ENCODE results near the gene RPS27A.

The RPS27A gene

GRCh38 chr2:55231546-55232083, 873 bp upstream of the RPS27A start:
- Histone ChIP-seq H3K9me3 (ENCODE audit: severe bottlenecking) (no peaks in the 10 kb centered on the region), H3K4me1 (ENCODE audit: insufficient read depth, poor library complexity, severe bottlenecking) (peaks cover 12% of the 10 kb centered on the region), H3K27ac (ENCODE audit: poor library complexity, severe bottlenecking) (peak overlapping the region; percentile 85), H3K4me3 (ENCODE audit: severe bottlenecking) (peak overlapping the region; percentile 45), H3K36me3 (ENCODE audit: low read depth) (peaks cover 40% of the 10 kb centered on the region), H3K27me3 (ENCODE audit: insufficient read depth, poor library complexity, severe bottlenecking) (no peaks in the 10 kb centered on the region)
- TF ChIP-seq CTCF (IDR thresholded peaks at IDR 0.05; ENCODE audit: poor library complexity, severe bottlenecking), result no peak
- ATAC-seq (ENCODE audit: low read depth) (peak; percentile 35), DNase-seq (ENCODE audit: low spot score) (no peak)

GRCh38 chr2:55232863-55233657, 572 bp downstream of the RPS27A start:
- TF ChIP-seq CTCF (IDR thresholded peaks at IDR 0.05; ENCODE audit: poor library complexity, severe bottlenecking), result no peak
- Histone ChIP-seq H3K9me3 (ENCODE audit: severe bottlenecking) (no peaks in the 10 kb centered on the region), H3K4me3 (ENCODE audit: severe bottlenecking) (peak overlapping the region; percentile 45), H3K4me1 (ENCODE audit: insufficient read depth, poor library complexity, severe bottlenecking) (peaks cover 12% of the 10 kb centered on the region), H3K36me3 (ENCODE audit: low read depth) (peaks cover 51% of the 10 kb centered on the region), H3K27me3 (ENCODE audit: insufficient read depth, poor library complexity, severe bottlenecking) (no peaks in the 10 kb centered on the region), H3K27ac (ENCODE audit: poor library complexity, severe bottlenecking) (peak overlapping the region; percentile 85)
- ATAC-seq (ENCODE audit: low read depth), result no peak
- DNase-seq (ENCODE audit: low spot score), result no peak

- H3K9me3 ChIP-seq (ENCODE audit: severe bottlenecking), result no peaks in the 10 kb centered on the region
- peaks cover 52% of the 10 kb centered on the region for H3K36me3 ChIP-seq (ENCODE audit: low read depth)
- peak overlapping the region; percentile 45 for H3K4me3 ChIP-seq (ENCODE audit: severe bottlenecking)
- peaks cover 12% of the 10 kb centered on the region for H3K4me1 ChIP-seq (ENCODE audit: insufficient read depth, poor library complexity, severe bottlenecking)
- ATAC-seq (ENCODE audit: low read depth) (no peak), DNase-seq (ENCODE audit: low spot score) (no peak)
- no peak for TF ChIP-seq CTCF (IDR thresholded peaks at IDR 0.05; ENCODE audit: poor library complexity, severe bottlenecking)
- no peaks in the 10 kb centered on the region for H3K27me3 ChIP-seq (ENCODE audit: insufficient read depth, poor library complexity, severe bottlenecking)
- H3K27ac ChIP-seq (ENCODE audit: poor library complexity, severe bottlenecking), result peak overlapping the region; percentile 85
Measured at GRCh38 chr2:55233658-55233940, 1.1 kb downstream of the RPS27A start.

GRCh38 chr2:55235724-55236538, 3.4 kb downstream of the RPS27A start:
- no peak overlapping the region for H3K4me3 ChIP-seq (ENCODE audit: severe bottlenecking)
- ATAC-seq (ENCODE audit: low read depth) (no peak), DNase-seq (ENCODE audit: low spot score) (no peak)
- no peaks in the 10 kb centered on the region for H3K27me3 ChIP-seq (ENCODE audit: insufficient read depth, poor library complexity, severe bottlenecking)
- H3K9me3 ChIP-seq (ENCODE audit: severe bottlenecking), result no peaks in the 10 kb centered on the region
- H3K4me1 ChIP-seq (ENCODE audit: insufficient read depth, poor library complexity, severe bottlenecking), result peaks cover 12% of the 10 kb centered on the region
- peaks cover 71% of the 10 kb centered on the region for H3K36me3 ChIP-seq (ENCODE audit: low read depth)
- TF ChIP-seq CTCF (IDR thresholded peaks at IDR 0.05; ENCODE audit: poor library complexity, severe bottlenecking), result no peak
- H3K27ac ChIP-seq (ENCODE audit: poor library complexity, severe bottlenecking), result no peak overlapping the region
